Left kidney (tissue), 2 donors: ENCODE measurements around the gene ARHGEF10L. TPM values are rescaled to one million over a fixed set of nuclear protein-coding genes. Genes with fewer than 3 reads are reported as not detected.

Experiments
- DNase-seq: peaks from one replicate; pipeline ENCODE4 v3.0.0-alpha.2; 2013
- polyA plus RNA-seq: library from polyadenylated mRNA; unstranded; fragments of 120-200 nt; gene quantifications from one replicate; pipeline ENCODE4 v1.2.1, GENCODE V29; 2013; ENCODE audit not compliant: insufficient read length

Gene ARHGEF10L
- polyA plus RNA-seq, 1 donor: 39.2 TPM

GRCh38 chr1:17546946-17547670 lies 7.6 kb downstream of the ARHGEF10L start:
- DNase-seq: no peak

GRCh38 chr1:17549384-17549783 lies 9.9 kb downstream of the ARHGEF10L start:
- no peak for DNase-seq

GRCh38 chr1:17550729-17551584 lies 11.5 kb downstream of the ARHGEF10L start:
- no peak for DNase-seq

DNA sequence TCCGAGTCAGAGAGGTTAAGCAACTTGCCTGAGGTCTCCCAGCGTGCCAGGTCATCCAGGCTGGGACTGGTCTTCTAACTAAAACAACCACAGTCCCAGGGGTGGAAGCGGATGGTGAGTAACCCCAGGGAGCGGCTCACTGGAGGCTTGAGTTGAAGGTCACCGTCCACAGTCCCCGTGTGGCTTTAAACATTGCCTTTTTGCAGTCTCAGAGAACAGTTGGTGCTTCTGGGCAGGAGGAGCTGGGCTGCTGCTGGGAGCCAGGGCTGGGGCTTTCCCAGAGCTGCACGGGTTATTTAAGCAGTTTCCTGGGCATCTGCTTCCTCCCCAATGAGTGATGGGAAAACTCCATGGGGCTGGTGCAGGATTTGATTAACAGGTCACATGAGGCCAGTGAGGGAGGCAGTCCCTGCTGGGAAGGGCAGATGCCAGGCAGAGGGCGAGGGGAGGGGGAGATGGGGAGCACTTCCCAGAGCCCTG lies 12.3 kb downstream of the ARHGEF10L start:
- no peak for DNase-seq

DNA sequence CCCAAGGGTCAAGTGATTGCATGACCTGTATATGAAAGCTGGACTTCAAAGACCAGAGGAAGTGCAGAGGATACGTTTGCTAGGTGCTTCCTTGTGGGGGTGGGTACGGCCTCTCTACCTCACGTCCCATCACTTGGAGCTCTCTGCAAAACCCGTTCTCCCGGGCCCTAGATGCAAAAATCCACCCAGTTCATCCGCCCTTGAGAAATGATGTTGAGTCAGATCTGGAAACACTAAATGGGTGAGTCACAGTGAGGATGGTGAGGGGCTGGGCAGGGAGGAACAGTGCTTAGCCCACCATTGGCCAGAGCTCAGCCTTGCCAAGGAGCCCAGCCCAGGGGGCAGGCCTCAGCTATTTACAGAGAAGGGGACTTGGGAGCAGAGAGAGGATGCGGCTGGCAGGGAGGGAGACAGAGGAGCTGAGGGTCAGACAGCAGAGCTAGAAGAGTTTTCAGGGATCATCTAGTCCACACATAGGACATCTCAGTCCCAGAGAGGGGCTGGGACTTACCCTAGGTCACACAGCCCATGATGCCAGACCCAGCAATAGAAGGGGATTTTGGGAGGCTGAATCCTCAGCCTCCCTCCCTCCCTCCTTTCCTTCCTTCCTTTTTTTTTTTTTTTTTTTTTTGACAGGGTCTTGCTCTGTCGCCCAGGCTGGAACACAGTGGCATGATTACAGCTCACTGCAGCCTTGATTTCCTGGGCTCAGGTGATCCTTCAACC lies 14.6 kb downstream of the ARHGEF10L start:
- DNase-seq: no peak

DNA sequence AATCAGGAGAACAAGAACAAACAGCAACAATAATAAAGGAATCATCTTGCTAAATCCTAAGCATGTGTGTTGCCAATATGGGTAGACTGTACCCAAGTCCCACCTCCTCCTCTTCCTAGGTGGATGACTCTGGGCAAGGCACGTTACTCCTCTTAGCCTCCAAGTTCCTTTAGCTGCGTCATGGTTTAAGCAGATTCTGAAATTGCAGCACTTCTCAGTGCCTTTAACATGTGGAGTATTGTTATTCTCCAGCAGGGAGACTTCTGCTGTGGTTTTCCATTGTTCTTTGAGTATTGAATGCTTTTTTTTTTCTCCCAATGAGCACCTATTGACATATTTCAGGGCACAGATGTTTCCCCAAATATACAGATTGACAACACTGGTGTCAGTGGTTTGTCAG lies 15.5 kb downstream of the ARHGEF10L start:
- no peak for DNase-seq

- no peak for DNase-seq
Measured at GRCh38 chr1:17557986-17558385, 18.5 kb downstream of the ARHGEF10L start.

- DNase-seq: no peak
Measured at GRCh38 chr1:17558541-17558940, 19.0 kb downstream of the ARHGEF10L start.

GRCh38 chr1:17558954-17559614 lies 19.6 kb downstream of the ARHGEF10L start:
- DNase-seq: no peak

GRCh38 chr1:17559615-17560419 lies 20.3 kb downstream of the ARHGEF10L start:
- peak; percentile 71 for DNase-seq

DNA sequence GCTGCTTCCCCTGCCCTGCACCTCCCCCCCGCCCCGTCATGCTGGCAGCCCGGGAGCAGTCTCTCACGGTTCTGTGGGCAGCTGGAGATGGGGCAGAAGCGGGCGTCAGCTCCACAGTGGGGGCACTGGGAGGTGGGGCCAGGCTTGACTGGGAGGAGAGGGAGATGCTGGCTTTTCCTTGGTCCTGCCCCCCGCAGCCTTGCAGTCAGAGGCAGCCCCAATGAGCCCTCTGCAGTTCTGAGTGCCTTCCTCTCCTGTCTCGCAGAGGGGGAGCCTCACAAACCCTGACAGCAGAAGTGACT lies 21.7 kb downstream of the ARHGEF10L start:
- no peak for DNase-seq

GRCh38 chr1:17561561-17561985 lies 22.1 kb downstream of the ARHGEF10L start:
- no peak for DNase-seq

- DNase-seq: no peak
Measured at GRCh38 chr1:17562375-17562774, 22.9 kb downstream of the ARHGEF10L start.

- no peak for DNase-seq
Measured at GRCh38 chr1:17563494-17564281, 24.2 kb downstream of the ARHGEF10L start.

DNA sequence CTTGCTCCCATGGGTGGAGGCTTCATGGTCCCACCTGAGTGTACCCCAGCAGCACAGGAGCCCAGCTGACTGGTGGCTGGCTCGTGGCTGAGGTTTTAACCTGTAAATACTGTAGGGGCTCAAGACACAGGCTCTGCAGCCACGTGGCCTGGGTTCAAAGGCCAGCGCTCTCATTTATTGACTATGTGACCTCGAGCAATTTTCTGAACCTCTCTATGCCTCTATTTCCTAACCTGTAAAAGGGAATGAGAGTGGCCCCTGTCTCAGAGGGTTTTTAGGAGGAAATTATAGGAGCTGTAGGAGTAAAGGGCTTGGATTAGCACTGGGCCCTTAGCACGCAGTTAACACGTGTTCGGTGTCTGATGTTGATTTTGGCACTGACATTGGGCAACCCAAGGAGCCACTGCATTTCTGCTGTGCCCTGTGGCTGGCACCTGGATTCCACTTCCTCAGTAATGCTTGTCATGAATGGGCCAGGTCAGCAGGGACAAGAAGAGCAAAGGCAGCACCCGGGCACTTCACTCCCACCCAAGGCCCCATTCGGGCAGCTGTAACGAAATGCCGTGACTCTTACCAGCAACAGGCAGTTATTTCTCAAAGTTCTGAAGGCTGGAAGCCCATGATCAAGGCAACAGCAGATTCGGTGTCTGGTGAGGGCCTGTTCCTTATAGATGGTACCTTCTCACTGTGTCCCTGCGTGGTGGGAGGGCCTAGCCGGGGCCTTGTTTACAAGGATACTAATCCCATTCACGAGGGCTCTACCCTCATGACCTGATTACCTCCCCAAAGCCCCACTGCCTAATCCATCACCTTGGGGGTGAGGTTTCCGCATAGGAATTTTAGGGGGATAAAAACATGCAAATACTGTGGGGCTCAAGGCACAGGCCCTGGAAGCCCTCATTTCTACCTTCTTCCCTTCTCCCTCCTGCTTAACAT lies 25.2 kb downstream of the ARHGEF10L start:
- no peak for DNase-seq

- DNase-seq: no peak
Measured at GRCh38 chr1:17565461-17566252, 26.2 kb downstream of the ARHGEF10L start.

DNA sequence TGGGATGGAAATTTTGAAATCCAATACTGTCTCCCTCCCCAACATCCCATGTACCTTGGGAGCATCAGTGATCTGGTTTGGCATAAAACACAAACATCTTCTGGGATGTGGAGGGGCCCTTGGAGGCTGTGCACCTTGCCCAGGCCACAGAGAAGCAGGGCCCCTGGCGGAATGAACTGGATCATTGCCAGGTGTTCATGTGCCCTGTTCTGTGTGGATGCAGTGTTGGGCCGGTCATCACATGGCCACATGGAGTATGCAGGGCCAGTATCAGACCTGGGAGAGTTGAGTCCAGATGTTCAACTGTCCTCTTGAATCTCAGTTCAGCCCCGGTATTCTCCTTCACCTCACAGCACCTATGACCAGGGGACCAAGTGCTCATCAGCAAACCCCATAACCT lies 26.9 kb downstream of the ARHGEF10L start:
- DNase-seq: no peak

GRCh38 chr1:17566892-17567291 lies 27.4 kb downstream of the ARHGEF10L start:
- DNase-seq: no peak
